Loucy (cell line): ENCODE results near the gene COL20A1.
A peak's percentile ranks its signal among the peaks of the same experiment; 100 is the strongest.
"Not testable (repeated sequence)": the region's sequence is repeated elsewhere in the genome, so short reads cannot be mapped to it uniquely, and the experiment has no call there.

Experiments
- H2AFZ ChIP-seq: fragments of 200-600 bp; sonication (generic); 2 replicates; pipeline ENCODE4 v1.6.0; 2016; ENCODE audit warnings: antibody characterized with exemption, mild to moderate bottlenecking, low read length, moderate library complexity
- H3F3A ChIP-seq: fragments of 200-600 bp; 2 replicates; pipeline ENCODE4 v1.6.0; 2016; ENCODE audit warnings: antibody characterized with exemption, low read depth, mild to moderate bottlenecking
- H3K27me3 ChIP-seq: fragments of 200-600 bp; sonication (generic); 2 replicates; pipeline ENCODE4 v1.6.1; 2014; ENCODE audit warnings: low read length, mild to moderate bottlenecking; ENCODE audit not compliant: insufficient read depth, poor library complexity, severe bottlenecking
- H3K36me3 ChIP-seq: fragments of 200-600 bp; sonication (generic); 2 replicates; pipeline ENCODE4 v1.6.1; 2016; ENCODE audit warnings: low read length; ENCODE audit not compliant: insufficient read depth
- H3K4me1 ChIP-seq: fragments of 200-600 bp; sonication (generic); 2 replicates; pipeline ENCODE4 v1.5.1; 2014; ENCODE audit warnings: low read length, mild to moderate bottlenecking; ENCODE audit not compliant: insufficient read depth, poor library complexity, severe bottlenecking
- H3K4me2 ChIP-seq: fragments of 200-600 bp; sonication (generic); 2 replicates; pipeline ENCODE4 v1.6.0; 2014; ENCODE audit warnings: antibody characterized with exemption, low read length, low read depth, mild to moderate bottlenecking; ENCODE audit not compliant: poor library complexity, severe bottlenecking
- H3K4me3 ChIP-seq: fragments of 200-600 bp; sonication (generic); 2 replicates; pipeline ENCODE4 v1.5.1; 2014; ENCODE audit warnings: low read length, mild to moderate bottlenecking, mixed read lengths; ENCODE audit not compliant: poor library complexity, severe bottlenecking
- H3K79me2 ChIP-seq: fragments of 200-600 bp; sonication (generic); 2 replicates; pipeline ENCODE4 v1.6.1; 2014; ENCODE audit warnings: low read length; ENCODE audit not compliant: insufficient read depth
- H3K9ac ChIP-seq: fragments of 200-600 bp; sonication (generic); 2 replicates; pipeline ENCODE4 v1.6.0; 2014; ENCODE audit warnings: mild to moderate bottlenecking, low read depth, low read length, moderate library complexity; ENCODE audit not compliant: poor library complexity, severe bottlenecking
- H3K9me2 ChIP-seq: fragments of 200-600 bp; sonication (generic); replicated peaks from 2 replicates; pipeline ENCODE4 v1.6.1; 2016; ENCODE audit warnings: low read depth, low read length, mixed read lengths
- H3K9me3 ChIP-seq: fragments of 200-600 bp; sonication (generic); 2 replicates; pipeline ENCODE4 v1.6.1; 2014; ENCODE audit warnings: mild to moderate bottlenecking, antibody characterized with exemption, low read length, low read depth; ENCODE audit not compliant: insufficient read depth
- H4K20me1 ChIP-seq: fragments of 200-600 bp; sonication (generic); 2 replicates; pipeline ENCODE4 v1.6.0; 2014; ENCODE audit warnings: antibody characterized with exemption, low read length, mild to moderate bottlenecking; ENCODE audit not compliant: insufficient read depth, poor library complexity, severe bottlenecking
- CTCF ChIP-seq: fragments of 200-600 bp; sonication (generic); conservative IDR thresholded peaks from 2 replicates; pipeline ENCODE4 v1.5.1; 2014; ENCODE audit warnings: mild to moderate bottlenecking, antibody characterized with exemption, low read length
- EZH2phosphoT487 ChIP-seq: fragments of 200-600 bp; IDR thresholded peaks from 2 replicates; pipeline ENCODE4 v1.6.1; 2018; ENCODE audit warnings: antibody characterized with exemption, mild to moderate bottlenecking, moderate library complexity, borderline replicate concordance

Gene COL20A1

GRCh38 chr20:63249891-63250290 is 43.1 kb upstream of the COL20A1 start:
- Histone ChIP-seq H3K27me3 (no peaks in the 10 kb centered on the region), H3F3A (no peaks in the 10 kb centered on the region), H3K79me2 (no peaks in the 10 kb centered on the region), H3K9me3 (no peaks in the 10 kb centered on the region), H3K4me3 (no peak overlapping the region), H4K20me1 (no peaks in the 10 kb centered on the region), H3K4me1 (no peaks in the 10 kb centered on the region), H3K36me3 (no peaks in the 10 kb centered on the region), H3K9ac (no peak overlapping the region), H2AFZ (no peak overlapping the region), H3K4me2 (no peak overlapping the region), H3K9me2 (no peaks in the 10 kb centered on the region)
- TF ChIP-seq EZH2phosphoT487 (no peak), CTCF (no peak)

- not testable (repeated sequence) for H3K79me2 ChIP-seq, H3K9me2 ChIP-seq, H4K20me1 ChIP-seq, H3K4me2 ChIP-seq, H3F3A ChIP-seq, H3K4me1 ChIP-seq, H3K36me3 ChIP-seq, H3K9ac ChIP-seq, H2AFZ ChIP-seq, H3K4me3 ChIP-seq, H3K27me3 ChIP-seq, H3K9me3 ChIP-seq
- peak; percentile 36; the same call in 1 of the 2 replicates for TF ChIP-seq CTCF
Observed at GRCh38 chr20:63251350-63251749, 41.6 kb upstream of the COL20A1 start.

- Histone ChIP-seq H3K27me3 (no peaks in the 10 kb centered on the region), H3K4me3 (no peak overlapping the region), H2AFZ (no peak overlapping the region), H3K9ac (no peak overlapping the region), H4K20me1 (no peaks in the 10 kb centered on the region), H3K4me1 (no peaks in the 10 kb centered on the region), H3F3A (no peaks in the 10 kb centered on the region), H3K9me2 (no peaks in the 10 kb centered on the region), H3K79me2 (no peaks in the 10 kb centered on the region), H3K4me2 (no peak overlapping the region), H3K36me3 (no peaks in the 10 kb centered on the region), H3K9me3 (no peaks in the 10 kb centered on the region)
- no peak for TF ChIP-seq EZH2phosphoT487
- TF ChIP-seq CTCF, result no peak
Observed at GRCh38 chr20:63252284-63252711, 40.7 kb upstream of the COL20A1 start.
